ENCODE measurements around the gene ELF3.
"Not testable (repeated sequence)": the region's sequence is repeated elsewhere in the genome, so short reads cannot be mapped to it uniquely, and the experiment has no call there.

The ELF3 gene

DNA sequence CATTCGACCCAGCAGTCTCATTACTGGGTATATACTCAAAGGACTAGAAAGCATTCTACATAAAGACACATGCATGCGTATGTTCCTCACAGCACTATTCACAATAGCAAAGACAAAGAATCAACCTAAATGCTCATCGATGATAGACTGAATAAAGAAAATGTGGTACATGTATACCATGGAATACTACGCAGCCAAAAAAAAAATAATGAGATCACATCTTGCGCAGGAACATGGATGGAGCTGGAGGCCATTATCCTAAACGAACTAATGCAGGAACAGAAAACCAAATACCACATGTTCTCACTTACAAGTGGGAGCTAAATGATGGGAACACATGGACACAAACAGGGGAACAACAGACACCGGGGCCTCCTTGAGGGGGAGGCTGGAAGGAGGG lies 43.7 kb downstream of the ELF3 start:
- no peak for TF ChIP-seq CTCF (IDR thresholded peaks at IDR 0.05; ENCODE audit: low read depth, low read length)
- DNase-seq (ENCODE audit: extremely low read depth, low read depth) = no peak

- DNase-seq (ENCODE audit: extremely low read depth, low read depth) = not testable (repeated sequence)
These were observed 44.3 kb downstream of the ELF3 start for GRCh38 chr1:202054673-202055072.

DNA sequence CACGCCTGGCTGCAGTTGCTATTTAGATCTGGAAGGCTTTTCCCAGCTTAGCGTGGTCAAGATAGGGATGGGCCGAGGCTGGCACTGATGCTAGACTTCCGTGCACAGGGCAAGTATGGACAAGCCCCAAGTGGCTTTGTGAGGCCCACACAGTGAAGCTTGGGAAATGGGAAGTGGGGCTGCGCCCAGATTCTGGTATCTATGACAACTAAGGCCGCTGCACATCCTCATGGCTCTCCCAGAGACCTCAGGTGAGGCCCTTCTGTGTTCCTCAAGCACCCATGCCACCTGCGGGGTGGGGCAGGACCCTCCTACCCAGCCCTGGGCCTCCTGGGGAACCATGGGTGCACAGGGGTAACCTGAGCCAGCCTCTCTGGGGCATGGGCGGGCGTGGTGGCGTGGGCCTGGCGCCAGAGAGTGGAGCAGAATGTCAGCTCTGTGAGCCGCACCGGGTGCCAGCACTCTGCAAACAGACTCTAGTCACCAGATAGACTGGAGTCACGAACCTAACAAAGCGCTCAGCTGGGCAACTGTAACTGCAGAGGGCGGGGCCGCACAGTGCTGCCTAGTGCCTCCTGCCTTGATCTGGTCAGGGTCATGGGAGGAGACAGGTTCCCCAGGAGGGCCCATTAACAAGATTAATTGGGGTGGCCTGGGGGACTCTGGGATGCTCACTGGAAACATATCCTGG lies 46.4 kb downstream of the ELF3 start:
- TF ChIP-seq CTCF (IDR thresholded peaks at IDR 0.05; ENCODE audit: low read depth, low read length) = no peak

DNA sequence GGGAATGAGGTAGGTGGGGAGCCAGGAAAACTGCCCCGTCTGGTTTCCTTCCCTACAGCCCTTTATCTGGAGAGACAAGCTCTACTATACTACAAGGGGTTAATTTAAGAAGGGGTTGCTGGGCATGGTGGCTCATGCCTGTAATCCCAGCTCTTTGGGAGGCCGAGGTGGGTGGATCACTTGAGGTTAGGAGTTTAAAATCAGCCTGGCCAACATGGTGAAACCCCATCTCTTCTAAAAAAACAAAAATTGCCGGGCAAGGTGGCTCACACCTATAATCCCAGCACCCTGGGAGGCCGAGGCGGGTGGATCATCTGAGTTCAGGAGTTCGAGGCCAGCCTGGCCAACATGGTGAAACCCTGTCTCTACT lies 46.9 kb downstream of the ELF3 start:
- not testable (repeated sequence) for DNase-seq (ENCODE audit: extremely low read depth, low read depth)

More for the DNA sequence above, 46.4 kb downstream of the ELF3 start:
- no peak for DNase-seq (ENCODE audit: extremely low read depth, low read depth)

DNA sequence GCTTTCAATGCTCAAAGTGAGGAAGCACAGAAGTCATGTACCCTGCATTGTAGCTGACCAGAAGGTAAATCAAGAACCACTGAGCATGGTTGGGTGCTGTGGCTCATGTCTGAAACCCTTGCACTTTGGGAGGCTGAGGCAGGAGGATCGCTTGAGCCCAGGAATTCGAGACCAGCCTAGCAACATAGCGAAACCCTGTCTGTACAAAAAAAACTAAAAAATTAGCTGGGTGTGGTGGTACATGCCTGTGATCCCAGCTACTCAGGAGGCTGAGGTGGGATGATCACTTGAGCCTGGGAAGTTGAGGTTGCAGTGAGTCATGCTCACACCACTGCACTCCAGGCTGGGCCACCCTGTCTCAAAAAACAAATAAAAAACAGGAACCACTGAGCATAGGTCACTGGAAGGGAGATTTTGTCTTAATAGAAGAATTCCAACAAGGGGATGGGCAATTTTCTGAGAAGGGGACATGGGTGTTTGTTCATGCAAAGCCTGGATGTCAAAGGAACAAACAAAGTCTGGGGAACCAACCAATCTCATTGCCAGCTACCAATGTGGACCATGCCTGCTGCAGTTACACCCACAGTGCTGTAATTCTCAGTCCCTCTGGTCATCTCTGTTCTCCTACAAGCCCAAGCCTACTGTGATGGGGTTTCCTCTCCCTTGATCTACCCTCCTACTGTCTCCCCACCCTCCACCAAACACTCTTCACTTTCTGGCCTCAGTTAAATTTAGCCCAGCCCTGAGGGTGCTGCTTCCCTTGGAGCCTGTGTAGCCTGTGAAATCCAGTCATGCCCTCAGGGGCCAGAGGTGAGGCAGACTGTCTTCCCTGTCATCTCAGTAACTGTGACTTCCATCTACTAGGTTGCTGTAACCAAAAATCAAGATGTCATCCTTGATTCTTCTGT lies 47.9 kb downstream of the ELF3 start:
- TF ChIP-seq CTCF (IDR thresholded peaks at IDR 0.05; ENCODE audit: low read depth, low read length) = no peak
- DNase-seq (ENCODE audit: extremely low read depth, low read depth) = no peak

- no peak for TF ChIP-seq CTCF (IDR thresholded peaks at IDR 0.05; ENCODE audit: low read depth, low read length)
- DNase-seq (ENCODE audit: extremely low read depth, low read depth) = no peak
These were observed 50.7 kb downstream of the ELF3 start for GRCh38 chr1:202061055-202061454.

GRCh38 chr1:202061787-202062186 lies 51.4 kb downstream of the ELF3 start:
- DNase-seq (ENCODE audit: extremely low read depth, low read depth) = not testable (repeated sequence)

DNA sequence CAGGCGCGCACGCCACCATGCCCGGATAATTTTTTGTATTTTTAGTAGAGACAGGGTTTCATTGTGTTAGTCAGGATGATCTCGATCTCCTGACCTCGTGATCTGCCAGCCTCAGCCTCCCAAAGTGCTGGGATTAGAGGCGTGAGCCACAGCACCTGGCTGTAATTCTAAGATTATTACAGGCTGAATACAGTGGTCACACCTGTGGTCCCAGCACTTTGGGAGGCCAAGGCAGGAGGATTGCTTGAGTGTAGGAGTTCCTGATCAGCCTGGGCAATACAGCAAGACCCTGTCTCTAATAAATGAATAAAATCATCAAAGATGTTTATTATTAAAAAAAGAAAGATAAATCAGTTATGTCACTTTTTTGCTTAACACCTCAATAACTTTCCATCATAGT lies 52.2 kb downstream of the ELF3 start:
- DNase-seq (ENCODE audit: extremely low read depth, low read depth) = not testable (repeated sequence)

GRCh38 chr1:202063093-202063492 lies 52.7 kb downstream of the ELF3 start:
- no peak for DNase-seq (ENCODE audit: extremely low read depth, low read depth)
- TF ChIP-seq CTCF (IDR thresholded peaks at IDR 0.05; ENCODE audit: low read depth, low read length) = no peak

- not testable (repeated sequence) for DNase-seq (ENCODE audit: extremely low read depth, low read depth)
These were observed 54.5 kb downstream of the ELF3 start for GRCh38 chr1:202064889-202065312.

Data from AG09319 (cell line).